K562 (cell line): ENCODE results near the gene CACTIN. TPM values are rescaled to one million over a fixed set of nuclear protein-coding genes. Genes with fewer than 3 reads are reported as not detected.

ENCODE experiments used
- ARID4B ChIP-seq: sonication (generic); formaldehyde crosslinking; IDR thresholded peaks from 2 replicates; pipeline ENCODE4 v1.8.0; 2022; ENCODE audit warnings: mild to moderate bottlenecking, missing genetic modification reagents
- CCNT2 ChIP-seq: IDR thresholded peaks from 2 replicates; pipeline ENCODE4 v1.6.1; 2011; ENCODE audit warnings: borderline replicate concordance, low read depth, mild to moderate bottlenecking, moderate library complexity, mixed read lengths, low read length; ENCODE audit not compliant: insufficient read length; ENCODE audit errors: extremely low read depth
- GABPA ChIP-seq: fragments of 200-800 bp; sonication (Bioruptor generic); conservative IDR thresholded peaks from 2 replicates; pipeline ENCODE4 v1.6.1; 2016; ENCODE audit warnings: low read depth, missing genetic modification characterization, missing compliant biosample characterization
- L3MBTL2 ChIP-seq: fragments of 450-650 bp; IDR thresholded peaks from 2 replicates; pipeline ENCODE4 v1.6.1; 2016; ENCODE audit warnings: mild to moderate bottlenecking, moderate library complexity
- MGA ChIP-seq: fragments of 450-650 bp; IDR thresholded peaks from 2 replicates; pipeline ENCODE4 v1.6.1; 2016; ENCODE audit warnings: mild to moderate bottlenecking, moderate library complexity
- NCOA1 ChIP-seq: fragments of 450-650 bp; IDR thresholded peaks from 2 replicates; pipeline ENCODE4 v1.6.1; 2016; ENCODE audit warnings: low read depth
- SAP30 ChIP-seq: fragments of 200-600 bp; sonication (generic); IDR thresholded peaks from 2 replicates; pipeline ENCODE4 v1.6.1; 2012; ENCODE audit warnings: borderline replicate concordance, low read depth, mild to moderate bottlenecking, moderate library complexity, low read length, control low read depth, inconsistent platforms; ENCODE audit not compliant: insufficient read depth, poor library complexity, severe bottlenecking
- polyA plus RNA-seq, 8 experiments: library from polyadenylated mRNA; depleted of rRNA in 4 of 8; stranded (reverse) in 5 of 8; unstranded in 3 of 8; fragments of >200 nt; fragmentation: Nextera tagmentation in 2 of 8; fragmentation: Illumina TruSeq in 1 of 8; extraction: Ambion mirVana in 2 of 8; extraction: Trizol in 1 of 8; gene quantifications; 2 replicates each; pipeline versions ENCODE4 v1.2.1 to v1.2.3, GENCODE V29; 2011 to 2014; ENCODE audit warnings: inconsistent platforms in 1 of 8, missing spikeins in 1 of 8
- total RNA-seq, 7 experiments: library from RNA; depleted of rRNA in 6 of 7; stranded (reverse); fragments of >200 nt in 6 of 7; fragmentation: Illumina TruSeq in 2 of 7; extraction: Trizol in 2 of 7; gene quantifications; 2 replicates each; pipeline versions ENCODE4 v1.2.1 to v1.2.3, GENCODE V29; 2011 to 2021; ENCODE audit warnings: low replicate concordance in 1 of 7
- TF ChIP-seq, protein P1 (sequence below): sonication (generic); formaldehyde crosslinking; IDR thresholded peaks from 2 replicates; pipeline ENCODE4 v1.8.0; 2022; ENCODE audit warnings: missing genetic modification reagents, mild to moderate bottlenecking, borderline replicate concordance

The CACTIN gene
- total and polyA plus RNA-seq, 9 of the 15 experiments (the other 6 are each of a cell fraction or from before 2014, with no cell fraction given) = 0.15 to 49.2 (median 15.0) TPM

- TF ChIP-seq ARID4B (CRISPR knock-in tag) (no peak), L3MBTL2 (peak; percentile 99), GABPA (tag) (peak; percentile 28; the same call in 1 of the 2 replicates), CCNT2 (peak; percentile 46), SAP30 (no peak), NCOA1 (no peak), MGA (peak; percentile 99)
- TF ChIP-seq, protein P1, sequence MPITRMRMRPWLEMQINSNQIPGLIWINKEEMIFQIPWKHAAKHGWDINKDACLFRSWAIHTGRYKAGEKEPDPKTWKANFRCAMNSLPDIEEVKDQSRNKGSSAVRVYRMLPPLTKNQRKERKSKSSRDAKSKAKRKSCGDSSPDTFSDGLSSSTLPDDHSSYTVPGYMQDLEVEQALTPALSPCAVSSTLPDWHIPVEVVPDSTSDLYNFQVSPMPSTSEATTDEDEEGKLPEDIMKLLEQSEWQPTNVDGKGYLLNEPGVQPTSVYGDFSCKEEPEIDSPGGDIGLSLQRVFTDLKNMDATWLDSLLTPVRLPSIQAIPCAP (CRISPR knock-in tag) = no peak
Measured at GRCh38 chr19:3612901-3613741, 13.5 kb downstream of the CACTIN start (continued).
